Measurements from ENCODE around the gene SYT12. TPM values are rescaled to one million over a fixed set of nuclear protein-coding genes. Genes with fewer than 3 reads are reported as not detected.

The SYT12 gene
- total RNA-seq, 1 experiment from 2014 or later, result 4.3 TPM

- no TSS peak for BruUV-seq (replicated peaks)
- intact Hi-C loops (cut with micrococcal nuclease), result no loop called here
- no peak for DNase-seq (ENCODE audit: low read depth, low spot score)
- Histone ChIP-seq H3K4me2 (ENCODE audit: low read length) (peak overlapping the region; percentile 47), H3K9ac (ENCODE audit: low read length) (peak overlapping the region; percentile 25), H3K27ac (ENCODE audit: low read depth, low read length) (no peak overlapping the region), H3K4me1 (ENCODE audit: control insufficient read depth in 1 of 2, insufficient read depth in 2 of 2, low read length in 2 of 2) (peaks cover 28 to 37% of the 10 kb centered on the region in 2 experiments), H3K27me3 (ENCODE audit: insufficient read depth, low read length) (no peaks in the 10 kb centered on the region), H3K9me3 (ENCODE audit: control insufficient read depth in 1 of 2, insufficient read depth in 1 of 2, low read depth in 1 of 2, low read length in 2 of 2) (no peaks in the 10 kb centered on the region), H3K36me3 (ENCODE audit: control insufficient read depth in 1 of 2, insufficient read depth in 2 of 2, low read length in 2 of 2) (no peaks in the 10 kb centered on the region), H3K9me2 (ENCODE audit: insufficient read depth) (no peaks in the 10 kb centered on the region), H3K4me3 (replicated peaks in 1 of 2; ENCODE audit: low read depth in 1 of 2, low read length in 2 of 2) (no peak overlapping the region), H2AFZ (ENCODE audit: low read depth, low read length, poor library complexity, severe bottlenecking) (no peak overlapping the region), H4K20me1 (ENCODE audit: insufficient read depth) (no peaks in the 10 kb centered on the region), H3K79me2 (ENCODE audit: insufficient read depth, low read length) (no peaks in the 10 kb centered on the region)
- ChIA-PET RAD21 (ENCODE audit: low non-redundant PET in 1 of 2, low total read pairs in 2 of 2, uncharacterized antibody in 2 of 2, unreplicated experiment in 2 of 2) (interaction anchor here in 1 of 2 experiments (0.7 kb wide), 1 partner anchor 47 kb away, joined by 3 read pairs; no protein-coding TSS in a partner anchor), POLR2A (interaction anchor here (0.8 kb wide), 1 partner anchor 24 kb away, joined by 3 read pairs; no protein-coding TSS in a partner anchor), CTCF (interaction anchor here (0.6 to 1.2 kb wide), 2 partner anchors 10 to 354 kb away, joined by 3 read pairs; no protein-coding TSS in a partner anchor)
- ATAC-seq, result peak; percentile 31; the same call in 1 of the 2 replicates
- no peak for TF ChIP-seq SP1 (IDR thresholded peaks at IDR 0.05; ENCODE audit: low read depth)
- TF ChIP-seq YY1 (IDR thresholded peaks at IDR 0.05; ENCODE audit: extremely low read depth, insufficient replicate concordance, low read depth, low read length), result no peak
Measured at GRCh38 chr11:67031791-67032561, 9.0 kb downstream of the SYT12 start.

GRCh38 chr11:67032830-67033551 is 10.1 kb downstream of the SYT12 start:
- POLR2A ChIA-PET, result interaction anchor here (0.8 kb wide), 1 partner anchor 10 kb away, joined by 3 read pairs; the partner anchor contains the start of gene SYT12
- Histone ChIP-seq H4K20me1 (ENCODE audit: insufficient read depth) (no peaks in the 10 kb centered on the region), H3K79me2 (ENCODE audit: insufficient read depth, low read length) (no peaks in the 10 kb centered on the region), H3K9ac (ENCODE audit: low read length) (no peak overlapping the region), H3K27ac (ENCODE audit: low read depth, low read length) (peak overlapping the region; percentile 25; the same call in 1 of the 2 replicates), H3K9me3 (ENCODE audit: control insufficient read depth in 1 of 2, insufficient read depth in 1 of 2, low read depth in 1 of 2, low read length in 2 of 2) (no peaks in the 10 kb centered on the region), H3K9me2 (ENCODE audit: insufficient read depth) (no peaks in the 10 kb centered on the region), H3K4me3 (replicated peaks in 1 of 2; ENCODE audit: low read depth in 1 of 2, low read length in 2 of 2) (no peak overlapping the region), H2AFZ (ENCODE audit: low read depth, low read length, poor library complexity, severe bottlenecking) (no peak overlapping the region), H3K27me3 (ENCODE audit: insufficient read depth, low read length) (no peaks in the 10 kb centered on the region), H3K36me3 (ENCODE audit: control insufficient read depth in 1 of 2, insufficient read depth in 2 of 2, low read length in 2 of 2) (no peaks in the 10 kb centered on the region), H3K4me2 (ENCODE audit: low read length) (peak overlapping the region; percentile 47), H3K4me1 (ENCODE audit: control insufficient read depth in 1 of 2, insufficient read depth in 2 of 2, low read length in 2 of 2) (peaks cover 28 to 36% of the 10 kb centered on the region in 2 experiments)
- no TSS peak for BruUV-seq (replicated peaks)
- CTCF ChIA-PET, result interaction anchor here (0.6 to 1.2 kb wide), 3 partner anchors 8 to 355 kb away, joined by 3 read pairs; no protein-coding TSS in a partner anchor
- DNase-seq (ENCODE audit: low read depth, low spot score) (no peak), ATAC-seq (peak; percentile 76)
- RAD21 ChIA-PET (ENCODE audit: low non-redundant PET in 1 of 2, low total read pairs in 2 of 2, uncharacterized antibody in 2 of 2, unreplicated experiment in 2 of 2), result interaction anchor here in 1 of 2 experiments (0.7 kb wide), 1 partner anchor 48 kb away, joined by 3 read pairs; no protein-coding TSS in a partner anchor
- TF ChIP-seq ZBTB33 (IDR thresholded peaks at IDR 0.05; ENCODE audit: extremely low read depth, insufficient replicate concordance, low read length) (no peak), SRF (IDR thresholded peaks at IDR 0.05; ENCODE audit: low read depth) (no peak)
- intact Hi-C loops (cut with micrococcal nuclease), result no loop called here
